HG03066 (cell line): ENCODE results near the gene DNAJB1.
A peak's percentile ranks its signal among the peaks of the same experiment; 100 is the strongest.

Experiments used
- ATAC-seq: cut with Tn5 transposase; IDR thresholded peaks from one replicate; pipeline ENCODE4 v1.9.1; 2021; ENCODE audit warnings: low read depth; ENCODE audit not compliant: unreplicated experiment

Gene DNAJB1

DNA sequence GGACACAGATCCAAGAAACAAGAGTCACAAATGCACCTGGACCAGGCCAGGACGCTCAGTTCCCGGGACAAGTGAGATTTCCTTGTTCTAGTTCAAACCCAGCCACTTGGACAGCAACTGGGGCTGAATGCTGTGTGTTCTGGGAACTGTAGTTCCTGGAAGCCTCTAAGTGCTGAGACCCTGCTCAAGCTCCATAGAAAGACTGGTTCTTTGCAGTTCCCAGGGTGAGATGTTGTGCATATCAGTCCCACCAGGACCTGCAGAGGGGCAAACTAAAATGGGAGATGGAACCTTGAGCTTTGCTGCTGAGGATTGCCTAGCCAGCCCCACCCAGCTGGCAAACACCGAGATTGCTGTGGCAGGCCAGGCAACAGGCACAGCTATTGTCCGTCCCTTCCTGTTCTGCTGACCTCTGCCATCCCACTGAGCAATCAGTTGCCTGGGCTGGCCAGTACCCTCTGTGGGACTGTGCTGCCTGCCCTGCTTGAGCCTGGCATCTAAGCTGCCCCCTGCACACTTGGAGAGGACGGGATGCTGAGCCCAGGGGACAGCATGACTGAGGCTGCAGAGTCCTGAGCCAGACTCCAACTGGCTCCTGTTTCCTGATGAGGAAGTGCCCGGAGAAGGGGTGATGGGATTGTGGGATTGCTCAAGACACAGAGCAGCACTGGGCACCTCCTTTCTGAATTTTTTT lies 20.8 kb downstream of the DNAJB1 start:
- no peak for ATAC-seq

DNA sequence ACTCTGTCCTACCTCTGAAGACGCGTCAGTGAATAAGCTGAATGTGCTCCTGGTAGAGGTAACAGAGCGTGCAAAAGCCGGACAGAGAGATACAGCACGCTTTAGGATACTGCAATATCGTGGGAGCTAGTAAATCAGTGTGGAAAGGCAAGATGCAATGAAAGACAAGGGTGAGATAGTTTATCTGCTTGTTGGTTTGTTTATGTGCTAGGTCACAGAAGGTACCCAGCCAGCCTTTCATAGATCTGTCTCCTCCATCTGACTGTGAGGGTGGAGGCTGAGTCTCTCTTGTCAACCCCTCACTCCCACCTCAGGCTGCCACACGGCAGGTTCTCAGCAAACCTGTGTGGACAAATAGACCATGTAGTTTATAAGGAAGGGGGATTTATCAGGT lies 21.4 kb downstream of the DNAJB1 start:
- ATAC-seq, result no peak

DNA sequence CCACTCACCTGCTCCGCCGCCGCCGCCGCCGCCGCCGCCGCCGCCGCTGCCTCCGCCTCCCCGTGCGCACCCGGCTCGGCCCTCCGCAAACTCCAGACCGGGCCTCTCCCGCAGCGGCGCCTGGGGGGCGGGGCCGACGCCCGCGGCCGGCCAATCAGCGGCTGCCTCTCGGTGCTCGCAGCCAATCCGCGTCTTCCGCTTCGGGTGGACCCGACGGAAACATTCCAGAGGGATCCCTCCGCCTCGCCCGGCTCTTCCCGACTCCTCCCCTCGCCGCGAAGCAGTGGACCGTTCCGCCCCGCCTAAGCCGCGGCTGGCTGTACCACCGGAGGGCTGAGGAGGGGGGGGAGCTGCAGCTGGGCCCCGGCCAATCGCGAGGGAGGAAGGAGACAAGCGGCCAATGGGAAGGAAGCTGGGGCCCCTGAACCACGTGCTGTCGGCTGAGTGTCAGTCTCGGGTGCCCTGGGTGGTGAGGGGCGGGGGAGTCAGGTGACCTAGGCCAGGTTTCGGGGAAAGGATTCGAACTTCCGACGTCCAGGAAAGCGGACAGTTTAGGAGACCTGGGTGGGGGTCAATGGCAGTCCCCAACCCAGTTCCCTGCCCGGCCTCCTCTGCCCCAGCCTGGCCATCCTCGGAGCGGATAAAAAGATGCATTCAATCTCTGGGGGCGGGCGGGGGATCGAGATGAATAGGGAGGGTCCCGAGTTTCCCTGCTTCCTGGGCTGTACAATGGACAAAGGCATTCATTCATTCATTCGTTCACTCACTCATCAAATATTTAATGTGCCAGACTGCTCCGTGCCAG lies 22.0 kb downstream of the DNAJB1 start, which contains the start of gene GIPC1:
TSS of gene GIPC1 (minus strand) at position 99 of the 805 bp plus-strand sequence. CDS start 13,151 bp downstream, outside the sequence.
- ATAC-seq, result peak; percentile 58

DNA sequence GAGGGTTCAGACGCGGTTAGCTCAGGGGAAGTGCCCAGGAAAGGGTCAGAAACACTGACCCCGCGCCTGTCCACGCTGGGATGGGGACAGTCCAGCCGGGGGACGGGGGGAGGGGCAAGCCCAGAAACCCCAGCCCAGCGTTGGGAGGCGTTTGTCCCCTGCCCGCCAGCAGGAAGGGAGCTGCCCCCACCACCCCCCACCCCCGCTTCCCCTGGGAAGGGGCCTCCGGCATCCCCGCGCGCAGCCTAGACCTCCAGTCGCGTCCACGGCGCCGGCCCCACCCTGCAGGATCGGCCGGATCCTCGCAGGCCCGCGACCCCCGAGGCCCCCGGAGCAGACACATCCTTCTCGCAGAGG lies 22.5 kb downstream of the DNAJB1 start:
- no peak for ATAC-seq

DNA sequence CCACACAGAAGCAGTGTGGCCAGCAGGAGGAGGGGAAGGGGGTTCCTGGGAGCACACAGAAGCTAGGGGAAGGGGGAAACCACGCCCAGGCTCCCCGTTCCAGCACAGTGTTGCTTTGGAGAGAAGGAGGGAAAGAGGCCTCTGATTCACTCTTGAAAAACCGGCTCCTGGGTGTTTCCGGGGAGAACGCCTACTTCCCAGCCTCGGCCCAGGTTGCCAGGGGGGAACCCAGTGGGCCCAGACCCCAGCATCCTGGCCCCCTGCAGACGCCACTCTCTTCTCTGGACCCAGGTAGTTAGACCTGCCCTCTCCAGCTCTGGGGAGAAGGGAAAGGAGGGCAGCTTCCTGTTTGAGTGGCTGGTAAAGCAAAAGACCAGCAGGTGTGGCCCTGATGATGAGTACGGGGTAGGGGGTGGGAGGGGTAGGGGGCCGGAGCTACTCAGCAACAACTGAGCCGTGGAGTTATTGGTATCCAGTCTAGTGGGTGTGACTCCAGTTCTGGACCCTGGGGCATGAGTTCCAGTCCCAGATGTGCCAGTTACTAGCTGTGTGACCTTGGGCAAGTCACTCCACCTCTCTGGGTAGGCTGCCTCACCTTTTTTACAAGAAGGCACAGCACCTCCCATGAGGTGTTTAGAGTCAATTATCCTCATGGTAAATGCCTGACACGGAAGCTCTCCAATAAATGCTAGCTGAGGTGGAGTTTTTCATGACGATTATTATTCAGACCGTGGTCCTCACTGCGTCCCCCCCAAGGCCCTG lies 23.1 kb downstream of the DNAJB1 start:
- ATAC-seq, result no peak

DNA sequence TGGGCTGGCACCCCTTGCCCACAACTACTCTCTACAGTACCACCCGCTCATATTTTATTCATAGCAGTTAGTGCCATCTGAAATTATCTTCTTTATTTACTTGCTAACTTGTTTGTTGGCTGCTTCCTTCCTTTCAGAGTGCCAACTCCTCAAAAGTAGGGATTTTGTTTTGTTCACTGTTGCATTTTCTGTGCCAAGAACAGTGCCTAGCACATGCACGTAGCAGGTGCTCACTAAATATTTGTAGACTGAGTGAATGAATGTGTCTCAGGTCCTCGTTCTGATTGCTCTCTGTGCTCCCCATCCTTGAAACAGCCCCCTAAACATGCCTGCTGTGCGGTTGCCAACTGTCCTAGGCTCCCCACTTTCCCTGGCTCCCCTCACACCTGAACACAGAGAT lies 23.8 kb downstream of the DNAJB1 start:
- no peak for ATAC-seq

DNA sequence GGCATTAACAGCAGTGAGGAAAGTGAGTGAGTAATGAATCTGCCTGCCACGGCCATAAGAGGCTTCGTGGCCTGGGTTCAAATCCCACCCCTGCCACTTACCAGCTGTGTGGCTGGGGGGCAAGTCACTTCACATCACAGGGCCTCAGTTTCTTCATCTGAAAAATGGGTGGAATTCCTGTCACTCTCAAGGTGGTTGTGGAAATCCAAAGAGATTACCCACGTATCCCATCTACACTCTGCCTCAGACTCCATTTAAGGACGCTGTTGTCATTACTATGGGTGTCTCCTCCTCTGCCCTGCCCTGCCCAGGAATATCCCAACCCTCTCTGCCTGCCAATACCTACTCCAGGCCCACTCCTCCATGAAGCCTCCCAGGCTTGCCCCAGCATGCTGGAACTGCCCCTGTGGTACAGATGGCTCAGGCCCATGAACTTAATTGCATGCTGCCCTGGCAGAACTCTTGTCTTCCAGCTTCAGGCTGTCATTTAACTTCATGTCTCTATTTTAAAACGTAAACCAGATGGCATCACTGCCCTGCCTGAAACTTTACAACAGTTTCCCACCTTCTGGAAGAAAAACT lies 25.4 kb downstream of the DNAJB1 start:
- ATAC-seq, result no peak

DNA sequence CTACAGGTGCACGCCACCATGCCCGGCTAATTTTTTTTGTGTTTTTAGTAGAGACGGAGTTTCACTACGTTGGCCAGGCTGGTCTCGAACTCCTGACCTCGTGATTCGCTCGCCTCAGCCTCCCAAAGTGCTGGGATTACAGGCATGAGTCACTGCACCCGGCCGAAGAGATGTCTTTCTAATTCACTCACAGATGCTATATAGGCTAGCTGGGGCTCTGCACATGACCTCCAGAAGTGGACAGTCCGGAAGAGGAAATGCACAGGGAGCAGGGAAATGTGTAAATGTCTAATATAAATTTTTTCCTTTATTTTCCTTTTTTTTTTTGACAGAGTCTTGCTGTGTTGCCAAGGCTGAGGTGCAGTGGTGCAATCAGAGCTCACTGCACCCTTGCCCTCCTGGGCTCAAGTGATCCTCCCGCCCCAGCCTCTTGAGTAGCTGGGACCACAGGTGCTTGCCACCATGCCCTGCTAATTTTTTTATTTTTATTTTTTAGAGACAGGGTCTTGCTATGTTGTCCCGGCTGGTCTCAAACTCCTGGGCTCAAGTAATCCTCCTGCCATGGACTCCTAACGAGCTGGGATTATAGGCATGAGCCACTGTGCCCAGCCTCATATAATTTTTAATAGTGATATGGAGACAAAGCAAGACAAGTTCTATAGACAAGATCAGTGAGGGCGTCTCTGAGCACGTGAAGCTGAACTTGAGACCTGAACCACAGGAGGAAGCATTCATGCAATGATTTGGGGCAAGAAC lies 30.6 kb downstream of the DNAJB1 start:
- ATAC-seq, result no peak

DNA sequence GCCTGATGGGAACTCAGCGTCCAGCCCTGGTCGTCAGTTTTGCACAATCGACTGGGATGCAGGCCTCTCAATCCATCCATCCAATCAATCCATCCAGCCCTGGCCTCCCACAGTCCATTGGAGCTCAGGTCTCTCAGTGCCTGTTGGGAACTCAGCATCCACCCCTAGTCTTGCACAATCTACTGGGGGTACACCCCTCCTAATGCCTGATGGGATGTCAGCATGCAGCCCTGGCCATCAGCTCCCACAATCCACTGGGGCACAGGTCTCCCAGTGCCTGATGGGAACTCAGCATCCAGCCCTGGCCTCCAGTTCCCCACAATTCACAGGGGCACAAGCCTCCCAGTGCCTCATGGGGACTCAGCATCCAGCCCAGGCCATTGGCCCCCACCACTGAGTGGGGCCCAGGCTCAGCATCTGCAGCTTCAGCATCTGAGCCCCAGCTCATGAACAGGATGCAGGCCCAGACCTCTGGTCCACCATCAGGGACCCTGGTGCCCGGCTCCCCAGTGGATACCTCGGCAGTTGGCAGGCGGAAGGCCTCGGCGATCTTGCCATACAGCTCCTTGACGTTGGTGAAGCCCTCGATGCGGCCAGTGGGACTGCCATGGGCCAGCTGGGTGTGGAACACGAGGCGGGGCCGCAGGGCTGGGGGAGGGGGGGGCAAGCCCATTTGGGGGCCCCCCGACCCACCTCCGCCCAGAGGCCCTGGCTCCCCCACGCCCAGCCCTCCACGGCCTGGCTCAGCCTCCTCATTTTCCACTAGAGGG lies 35.8 kb downstream of the DNAJB1 start:
- ATAC-seq, result no peak

DNA sequence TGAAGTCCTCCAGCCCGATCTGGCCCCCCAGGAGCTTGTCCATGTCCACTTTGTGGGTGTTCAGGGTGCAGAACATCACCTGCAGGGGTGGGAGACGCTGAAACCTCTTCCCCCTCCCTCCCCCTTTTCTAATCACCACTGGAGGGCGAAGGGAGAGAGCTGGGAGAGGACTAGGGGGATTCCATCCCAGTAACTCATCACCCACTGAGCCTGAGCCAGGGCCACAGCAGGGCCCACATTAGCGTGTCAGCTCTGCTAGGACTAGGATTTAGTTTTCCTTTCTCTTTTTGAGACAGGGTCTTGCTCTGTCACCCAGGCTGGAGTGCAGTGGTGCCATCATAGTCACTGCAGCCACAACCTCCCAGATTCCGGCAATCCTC lies 37.5 kb downstream of the DNAJB1 start:
- no peak for ATAC-seq

DNA sequence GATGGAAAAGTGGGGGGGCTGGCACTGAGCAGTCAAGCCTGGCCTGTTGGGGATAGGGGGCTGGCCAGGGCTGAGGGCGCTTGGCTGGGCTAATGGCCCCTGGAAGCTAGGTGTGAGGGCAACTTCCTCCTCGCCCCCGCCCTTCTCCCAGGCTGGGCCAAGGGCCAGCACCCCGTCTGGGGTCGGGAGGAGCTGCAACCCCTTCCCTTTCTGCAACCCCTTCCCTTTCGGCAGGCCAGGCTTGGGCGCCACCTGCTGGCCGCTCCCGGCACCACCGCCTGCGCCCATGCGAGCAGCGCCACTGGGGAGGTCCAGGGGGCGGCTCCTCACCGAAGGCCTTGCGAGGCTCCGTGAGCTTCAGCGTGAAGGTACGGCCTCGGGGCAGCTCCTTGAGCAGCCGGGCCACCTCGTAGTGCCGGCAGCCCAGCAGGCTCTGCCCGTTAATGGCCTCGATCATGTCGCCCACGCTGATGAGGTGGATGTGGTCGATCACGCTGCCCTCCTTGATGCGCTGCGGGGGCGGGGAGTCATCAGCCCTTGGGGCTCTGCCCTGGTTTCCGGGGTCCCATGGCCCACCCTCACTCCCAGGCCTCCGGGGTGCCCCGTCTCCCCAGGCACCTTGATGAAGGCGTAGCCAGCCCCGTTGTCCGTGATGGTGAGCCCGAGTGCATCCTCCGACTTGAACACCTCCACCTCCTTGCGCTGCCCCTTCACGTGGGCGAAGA lies 38.1 kb downstream of the DNAJB1 start:
- ATAC-seq, result no peak

DNA sequence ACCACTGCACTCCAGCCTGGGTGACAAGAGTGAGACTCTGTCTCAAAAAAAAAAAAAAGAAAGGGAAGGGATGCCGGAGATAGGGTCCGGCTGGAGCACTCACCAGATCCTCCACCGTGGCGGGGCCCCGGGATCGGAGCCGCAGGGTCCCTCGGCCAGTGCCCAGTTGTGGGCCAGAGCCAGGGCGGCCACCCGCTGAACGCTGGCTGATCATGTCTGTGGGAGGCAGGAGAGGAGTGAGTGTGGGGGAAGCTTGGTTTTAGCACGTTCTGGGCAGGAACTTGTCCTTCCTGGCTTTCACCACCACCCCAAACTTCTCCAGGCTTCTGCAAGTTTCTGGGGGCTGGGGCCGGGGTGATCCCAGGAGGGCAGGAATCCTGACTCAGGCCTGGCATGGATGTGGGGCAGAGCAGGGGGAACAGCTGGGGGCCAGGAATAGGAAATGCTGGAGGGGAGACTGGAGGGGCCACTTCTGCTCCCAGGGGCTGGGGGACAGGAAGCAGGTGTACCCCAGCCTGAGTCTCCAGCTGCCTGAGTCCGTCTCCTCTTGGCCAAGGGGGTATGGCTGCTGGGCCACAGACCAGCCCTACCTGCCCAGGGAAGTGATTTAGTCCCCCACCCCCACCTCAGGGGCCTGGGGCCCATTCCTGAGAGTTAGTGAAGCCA lies 38.8 kb downstream of the DNAJB1 start:
- no peak for ATAC-seq

DNA sequence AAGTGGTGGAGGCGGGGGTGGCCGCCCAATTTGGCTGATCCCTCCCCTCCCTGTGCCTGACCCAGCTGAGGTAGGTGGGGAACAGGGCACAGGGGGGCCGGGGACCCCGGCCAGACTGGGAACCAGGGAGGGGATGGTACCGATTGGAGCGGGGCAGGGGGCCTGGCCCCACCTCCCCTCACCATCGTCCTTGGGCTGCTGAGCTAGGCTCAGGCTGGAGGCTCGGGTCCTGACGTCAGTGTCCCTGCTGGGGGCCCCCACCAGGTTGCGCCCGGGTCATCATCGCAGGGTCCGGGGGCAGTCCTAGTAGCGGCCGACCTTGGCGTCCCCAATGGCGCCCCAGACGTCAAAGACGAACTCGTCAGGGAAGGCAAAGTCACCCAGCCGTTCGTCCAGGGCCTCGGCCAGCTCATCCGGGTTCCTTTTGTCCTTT lies 40.1 kb downstream of the DNAJB1 start:
- no peak for ATAC-seq

DNA sequence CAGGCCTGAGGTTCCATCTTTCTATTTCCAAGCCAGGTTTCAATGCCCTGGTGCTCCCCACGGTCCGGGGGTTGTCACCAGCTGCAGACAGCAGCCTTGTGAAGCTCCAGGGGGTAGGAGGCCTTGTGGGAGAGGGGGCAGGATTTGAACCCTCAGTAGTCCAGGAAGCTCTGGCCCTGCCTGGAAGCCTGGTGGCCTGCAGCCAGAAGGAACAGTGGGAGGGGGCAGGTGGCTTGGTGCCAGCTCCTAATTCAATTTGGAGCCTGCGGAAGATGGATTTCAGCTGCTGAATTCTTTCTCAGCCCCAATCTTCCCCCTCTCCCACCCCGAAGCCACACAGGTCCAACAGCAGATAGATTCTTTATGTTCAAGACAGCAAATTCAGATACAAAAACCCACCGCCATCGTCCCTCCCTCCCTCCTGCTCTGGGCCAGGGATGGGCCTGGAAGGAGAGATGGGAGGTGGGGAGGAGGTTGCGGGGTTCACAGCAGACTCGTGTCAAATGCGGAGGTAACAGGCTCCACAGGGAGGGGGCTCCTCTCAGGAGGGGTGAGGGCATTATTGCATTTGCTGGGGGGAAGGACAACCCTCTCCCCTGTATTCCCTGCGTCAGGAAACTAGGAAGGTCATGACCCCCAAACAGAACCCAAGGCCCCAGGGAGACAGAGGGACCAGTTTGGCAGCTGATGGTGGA lies 40.6 kb downstream of the DNAJB1 start:
- ATAC-seq, result no peak

DNA sequence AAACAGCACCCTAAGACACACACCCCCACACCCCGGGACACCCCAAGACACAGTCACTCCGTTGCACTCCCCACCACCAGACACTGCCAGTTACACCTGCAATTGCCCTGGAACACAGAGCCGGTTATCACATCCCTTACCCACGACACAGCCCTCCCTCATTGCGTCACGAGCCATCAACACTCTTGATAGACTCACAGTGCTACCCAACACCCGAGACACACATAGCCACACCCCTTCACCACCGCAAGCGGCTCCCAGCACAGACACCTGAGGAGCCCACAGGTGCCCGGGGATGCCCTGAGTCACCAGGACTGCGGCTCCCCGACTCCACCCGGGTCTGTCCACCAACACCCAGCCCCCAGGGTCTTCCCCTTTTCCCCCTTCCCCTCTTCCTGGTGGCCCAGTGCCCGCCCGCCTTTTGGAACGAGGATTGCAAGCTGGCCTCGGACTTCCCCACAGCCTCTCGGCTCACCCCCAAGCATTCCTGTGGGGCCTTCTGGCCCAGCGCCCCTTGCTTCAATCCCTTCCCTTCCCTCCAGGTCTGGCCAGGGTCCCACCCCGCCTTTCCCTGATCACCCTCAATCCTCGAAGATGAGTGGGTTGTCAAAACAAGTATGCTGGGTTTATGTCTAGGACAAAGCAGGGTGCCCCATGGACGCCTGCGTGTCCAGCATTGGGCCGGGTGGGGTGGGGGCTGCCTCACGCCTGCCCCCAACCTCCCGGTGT lies 41.4 kb downstream of the DNAJB1 start:
- no peak for ATAC-seq

DNA sequence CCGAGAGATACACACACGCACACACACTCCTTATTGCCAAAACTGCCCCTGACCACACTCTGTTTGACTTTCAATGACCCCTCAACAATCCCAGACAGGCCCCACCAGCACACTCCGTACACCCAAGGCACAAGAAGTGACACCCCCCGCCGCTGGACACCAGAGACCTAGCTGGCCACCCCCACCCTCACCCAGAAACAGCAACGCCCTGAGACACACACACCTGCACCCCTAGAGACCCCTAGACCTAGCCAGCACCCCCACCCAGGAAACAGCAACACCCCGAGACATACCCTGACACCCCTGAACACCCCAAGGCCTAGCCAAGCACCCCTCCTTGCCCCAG lies 41.9 kb downstream of the DNAJB1 start:
- no peak for ATAC-seq
